Retinal pigment epithelial cell (primary cell): Measurements from ENCODE around the gene UGP2.

Experiments used
- DNase-seq: peaks from one replicate; pipeline ENCODE4 v3.0.0-alpha.2; 2010; ENCODE audit warnings: low read depth
- H3K4me3 ChIP-seq: 2 replicates; pipeline ENCODE4 v1.5.1; 2011; ENCODE audit warnings: mild to moderate bottlenecking, low read length, control low read depth, moderate library complexity
- CTCF ChIP-seq: conservative IDR thresholded peaks from 2 replicates; pipeline ENCODE4 v1.5.1; 2011; ENCODE audit warnings: low read depth, low read length, control low read depth, inconsistent platforms

Gene UGP2

GRCh38 chr2:63853527-63854310, 12.0 kb downstream of the UGP2 start:
- TF ChIP-seq CTCF = no peak
- H3K4me3 ChIP-seq = no peak overlapping the region
- no peak for DNase-seq

- TF ChIP-seq CTCF = no peak
- H3K4me3 ChIP-seq = no peak overlapping the region
- DNase-seq = no peak
These were observed 14.0 kb downstream of the UGP2 start for GRCh38 chr2:63855418-63856302.

GRCh38 chr2:63856303-63856603, 14.6 kb downstream of the UGP2 start:
- no peak for DNase-seq
- H3K4me3 ChIP-seq = no peak overlapping the region
- TF ChIP-seq CTCF = no peak

GRCh38 chr2:63858291-63858690, 16.6 kb downstream of the UGP2 start:
- no peak overlapping the region for H3K4me3 ChIP-seq
- TF ChIP-seq CTCF = no peak
- DNase-seq = no peak

- H3K4me3 ChIP-seq = no peak overlapping the region
- TF ChIP-seq CTCF = peak; percentile 58
- no peak for DNase-seq
These were observed 19.6 kb downstream of the UGP2 start for GRCh38 chr2:63861220-63861822.

DNA sequence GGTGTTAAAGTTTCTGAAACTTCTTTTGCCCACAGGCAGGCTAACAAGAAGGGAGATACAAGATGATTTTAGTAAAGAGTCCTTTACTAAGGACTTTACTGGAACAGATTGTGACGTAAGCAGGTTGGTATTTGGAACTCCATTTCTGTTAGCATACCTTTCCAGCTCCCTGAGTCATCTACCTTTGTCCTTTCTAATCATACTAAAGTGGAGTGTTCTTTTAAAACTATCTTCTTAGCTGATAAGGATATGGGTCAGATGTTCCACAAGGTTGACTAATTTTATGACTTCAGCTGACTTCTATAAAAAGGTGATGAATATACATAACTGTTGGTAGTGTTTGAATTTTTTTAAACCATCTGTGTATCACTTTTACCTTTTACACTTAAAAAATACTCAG, 21.1 kb downstream of the UGP2 start:
- no peak for DNase-seq
- no peak overlapping the region for H3K4me3 ChIP-seq
- no peak for TF ChIP-seq CTCF
